HepG2 (cell line): Measurements from ENCODE around the gene NELL1.

Source experiments
- CTCF ChIP-seq: sonication (generic); formaldehyde crosslinking; IDR thresholded peaks from 2 replicates; pipeline ENCODE4 v1.5.0; 2020; ENCODE audit warnings: mild to moderate bottlenecking, missing genetic modification reagents, moderate library complexity
- HMGXB4 ChIP-seq, 2 experiments: sonication (generic) in 1 of 2; formaldehyde crosslinking in 1 of 2; IDR thresholded peaks; 2 replicates each; pipeline versions ENCODE4 v1.4.0 to v1.6.1; 2018 to 2020; ENCODE audit warnings: missing genetic modification reagents in 2 of 2, borderline replicate concordance in 1 of 2, low read depth in 1 of 2, mild to moderate bottlenecking in 1 of 2, missing biosample characterization in 1 of 2
- JUNB ChIP-seq: sonication (generic); formaldehyde crosslinking; IDR thresholded peaks from 2 replicates; pipeline ENCODE4 v1.8.0; 2022; ENCODE audit warnings: missing genetic modification reagents, mild to moderate bottlenecking, borderline replicate concordance
- SMC3 ChIP-seq: IDR thresholded peaks from 2 replicates; pipeline ENCODE4 v1.6.1; 2011; ENCODE audit warnings: low read length, improper control_type of control experiment
- SP1 ChIP-seq, 2 experiments: fragments of 450-650 bp in 1 of 2; sonication (generic) in 1 of 2; formaldehyde crosslinking in 1 of 2; IDR thresholded peaks; 2 replicates each; pipeline versions ENCODE4 v1.4.0 to v1.6.1; 2016 to 2020; ENCODE audit warnings: missing genetic modification reagents in 1 of 2
- ZBTB33 ChIP-seq: sonication (generic); formaldehyde crosslinking; IDR thresholded peaks from 2 replicates; pipeline ENCODE4 v1.4.0; 2020; ENCODE audit warnings: missing genetic modification reagents
- ZNF121 ChIP-seq: sonication (generic); formaldehyde crosslinking; IDR thresholded peaks from 2 replicates; pipeline ENCODE4 v1.5.0; 2020; ENCODE audit warnings: mild to moderate bottlenecking, missing genetic modification reagents
- ZNF256 ChIP-seq: sonication (generic); formaldehyde crosslinking; conservative IDR thresholded peaks from 2 replicates; pipeline ENCODE4 v1.4.0; 2020; ENCODE audit warnings: missing genetic modification reagents
- ZNF274 ChIP-seq: sonication (generic); formaldehyde crosslinking; IDR thresholded peaks from 2 replicates; pipeline ENCODE4 v1.5.1; 2020; ENCODE audit warnings: mild to moderate bottlenecking, missing genetic modification reagents
- ZNF570 ChIP-seq: sonication (generic); formaldehyde crosslinking; IDR thresholded peaks from 2 replicates; pipeline ENCODE4 v1.4.0; 2020; ENCODE audit warnings: mild to moderate bottlenecking, missing genetic modification reagents, borderline replicate concordance

GRCh38 chr11:21250196-21250595 lies 580.8 kb downstream of the NELL1 start:
- TF ChIP-seq CTCF (CRISPR knock-in tag): no peak
- no peak for TF ChIP-seq ZNF121
- no peak for TF ChIP-seq SP1 (IDR thresholded peaks at IDR 0.05)
- no peak for TF ChIP-seq SP1 (CRISPR knock-in tag; IDR thresholded peaks at IDR 0.05)
- TF ChIP-seq JUNB (CRISPR knock-in tag): no peak
- no peak for TF ChIP-seq HMGXB4 (CRISPR knock-in tag; IDR thresholded peaks at IDR 0.05; ENCODE audit: borderline replicate concordance in 1 of 2, low read depth in 1 of 2)
- no peak for TF ChIP-seq ZNF570 (CRISPR knock-in tag)
- TF ChIP-seq SMC3: no peak
- no peak for TF ChIP-seq ZNF256 (CRISPR knock-in tag)
- no peak for TF ChIP-seq ZBTB33
- no peak for TF ChIP-seq ZNF274 (CRISPR knock-in tag)
